ENCODE results near the gene TSPAN18. TPM values are rescaled to one million over a fixed set of nuclear protein-coding genes. Genes with fewer than 3 reads are reported as not detected.

TSPAN18 gene
- polyA plus RNA-seq, 3 donors: 46.2 to 54.2 (median 47.0) TPM

DNA sequence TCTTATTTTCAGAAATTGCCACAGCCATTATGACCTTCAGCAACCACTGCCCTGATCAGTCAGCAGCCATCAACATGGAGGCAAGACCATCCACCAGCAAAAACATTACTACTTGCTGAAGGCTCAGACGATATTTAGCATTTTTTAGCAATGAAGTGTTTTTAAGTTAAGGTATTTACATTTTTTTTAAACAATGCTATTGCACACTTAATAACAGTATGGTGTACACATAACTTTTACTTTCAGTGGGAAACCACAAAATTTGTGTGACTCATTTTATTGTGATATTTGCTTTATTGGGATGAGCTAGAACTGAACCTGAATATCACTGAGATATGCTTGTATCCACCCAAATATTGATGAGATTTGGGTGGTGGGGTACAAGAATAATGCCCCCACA, 110.9 kb downstream of the TSPAN18 start:
- no peak for DNase-seq (ENCODE audit: low read depth in 3 of 3, low spot score in 2 of 3)

DNA sequence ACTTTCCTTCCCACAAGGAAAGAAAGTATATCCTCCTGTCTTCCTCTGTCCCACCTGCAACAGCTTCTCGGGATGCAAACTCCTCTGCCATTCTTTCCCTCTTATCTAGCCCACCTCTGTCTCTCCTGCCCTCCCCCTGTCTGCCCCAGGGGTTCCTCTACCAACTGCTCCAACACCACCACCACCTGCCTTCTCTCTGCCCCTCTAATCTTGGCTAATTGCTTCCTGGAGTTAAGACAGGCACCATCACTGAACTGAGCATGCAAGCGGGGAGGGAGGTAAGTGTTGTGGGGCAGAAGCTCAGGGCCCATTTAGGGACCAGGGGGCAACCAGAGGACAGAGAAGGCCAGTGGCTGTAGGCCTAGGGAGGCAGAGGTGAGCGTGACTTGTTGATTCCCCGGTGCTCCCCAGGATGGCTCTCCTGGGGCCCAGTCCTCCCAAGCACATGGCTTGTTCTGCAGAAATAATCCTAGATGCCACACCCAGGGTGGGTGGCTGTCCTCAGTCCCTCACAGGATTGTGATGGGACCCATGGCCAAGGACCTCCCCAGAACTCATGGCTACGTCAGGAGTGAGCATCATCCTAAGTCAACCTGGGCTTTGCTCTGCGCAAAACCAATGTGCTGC, 112.8 kb downstream of the TSPAN18 start:
- no peak for DNase-seq (ENCODE audit: low read depth in 3 of 3, low spot score in 2 of 3)

DNA sequence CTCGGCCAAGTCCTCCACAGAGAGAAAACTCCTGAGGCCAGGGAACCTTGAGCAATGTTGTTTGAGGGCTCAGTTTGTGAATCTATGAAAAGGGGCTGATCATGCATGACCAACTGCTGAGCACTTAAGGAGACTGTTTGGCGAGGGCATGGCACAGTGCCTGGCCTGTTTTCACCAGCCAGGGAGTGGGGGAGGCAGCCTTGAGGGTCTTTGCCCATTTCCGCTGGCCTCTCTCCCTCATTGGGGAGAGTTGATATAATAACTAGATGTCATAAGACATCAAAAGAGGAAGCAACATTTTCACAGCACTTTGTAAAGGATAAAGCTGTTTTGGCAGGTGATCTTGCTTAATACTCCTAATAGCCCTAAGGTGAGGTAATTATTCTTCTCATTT, 113.3 kb downstream of the TSPAN18 start:
- DNase-seq (ENCODE audit: low read depth in 3 of 3, low spot score in 2 of 3): no peak

DNA sequence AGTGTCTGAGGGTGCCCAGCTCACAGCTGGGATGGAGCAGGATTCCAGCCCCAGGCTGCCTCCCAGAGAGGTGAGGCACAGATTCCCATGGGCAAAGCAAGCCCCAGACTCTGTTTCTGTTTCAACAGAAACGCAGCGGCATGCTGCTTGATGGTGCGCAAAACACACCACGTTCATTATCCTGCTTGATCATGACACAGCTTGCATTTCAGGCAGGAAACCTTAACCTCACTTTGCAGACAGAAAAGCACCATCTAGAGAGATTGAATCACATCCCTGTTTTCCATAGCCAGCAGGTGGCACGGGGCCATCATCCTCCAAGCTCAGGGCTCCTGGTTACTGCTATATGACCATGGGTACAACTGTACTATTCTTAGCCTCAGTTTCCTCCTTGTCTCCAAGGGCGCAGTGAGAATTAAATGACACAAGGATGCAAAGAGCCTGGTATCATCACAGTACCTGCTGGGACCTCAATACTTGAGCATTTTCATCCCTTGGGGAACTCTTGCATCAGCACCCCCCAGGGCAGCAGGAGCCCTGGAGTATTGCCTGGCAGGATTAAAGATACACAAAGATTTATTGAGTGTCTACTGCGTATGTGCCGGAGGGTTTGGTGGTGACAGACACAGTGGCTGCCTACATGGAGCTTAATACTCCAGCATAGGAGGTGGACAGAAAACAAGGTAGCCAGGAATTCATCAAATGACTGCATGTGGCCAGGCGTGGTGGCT, 113.9 kb downstream of the TSPAN18 start:
- no peak for DNase-seq (ENCODE audit: low read depth in 3 of 3, low spot score in 2 of 3)

DNA sequence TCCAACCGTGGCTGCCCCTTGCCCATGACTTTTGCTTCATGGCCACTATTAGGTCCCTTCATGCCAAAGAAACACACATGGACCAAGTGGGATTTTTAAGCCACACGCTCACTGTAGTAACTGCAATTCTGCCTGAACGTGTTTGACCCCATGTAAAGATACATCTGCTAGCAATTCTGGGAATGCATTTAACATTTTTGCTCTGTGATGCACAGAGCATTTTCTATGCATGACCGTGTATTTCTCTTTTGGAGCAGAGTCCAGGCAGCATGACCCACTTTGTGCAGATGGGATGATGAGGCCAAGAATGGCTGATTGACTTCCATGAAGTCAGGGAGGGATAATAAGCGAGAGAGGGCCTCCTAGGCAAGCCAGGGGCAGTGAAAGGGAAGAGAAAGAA, 115.5 kb downstream of the TSPAN18 start:
- DNase-seq (ENCODE audit: low read depth in 3 of 3, low spot score in 2 of 3): no peak

DNA sequence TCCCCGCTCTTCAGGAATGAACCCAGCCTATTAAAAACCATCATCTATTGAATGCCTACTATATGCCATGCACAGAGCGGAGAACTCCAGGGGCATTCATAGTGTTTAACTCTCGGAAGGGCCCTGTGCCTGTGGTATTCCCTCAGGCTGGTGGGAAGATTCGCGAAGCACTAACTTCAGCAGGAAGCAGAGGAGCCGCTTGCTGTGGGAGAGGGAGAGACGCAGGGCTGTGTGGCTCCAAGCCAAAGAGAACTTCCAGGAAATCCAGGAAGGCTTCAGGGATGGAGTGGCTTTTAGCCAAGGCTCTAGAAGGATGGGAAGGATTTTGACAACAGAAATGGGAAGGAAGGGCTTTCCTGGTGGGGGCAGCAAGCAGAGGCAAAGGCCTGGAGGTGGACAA, 120.1 kb downstream of the TSPAN18 start:
- no peak for DNase-seq (ENCODE audit: low read depth in 3 of 3, low spot score in 2 of 3)

DNA sequence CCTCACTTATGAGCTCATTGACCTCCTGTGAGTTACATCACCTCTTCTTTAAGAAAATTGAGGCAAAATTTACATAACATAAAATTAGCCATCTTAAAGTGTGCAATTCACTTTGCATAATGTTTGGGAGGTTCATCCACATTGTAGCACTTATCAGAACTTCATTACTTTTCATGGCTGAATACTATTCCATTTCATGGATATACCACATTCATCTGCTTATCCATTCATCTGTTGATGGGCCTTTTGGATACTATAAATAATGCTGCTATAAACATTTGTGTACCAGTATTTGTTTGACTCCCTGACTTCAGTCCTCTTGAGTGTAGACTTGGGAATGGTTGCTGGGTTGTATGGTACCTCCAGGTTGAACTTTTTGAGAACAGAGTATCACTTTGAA, 120.6 kb downstream of the TSPAN18 start:
- DNase-seq (ENCODE audit: low read depth in 3 of 3, low spot score in 2 of 3): no peak

DNA sequence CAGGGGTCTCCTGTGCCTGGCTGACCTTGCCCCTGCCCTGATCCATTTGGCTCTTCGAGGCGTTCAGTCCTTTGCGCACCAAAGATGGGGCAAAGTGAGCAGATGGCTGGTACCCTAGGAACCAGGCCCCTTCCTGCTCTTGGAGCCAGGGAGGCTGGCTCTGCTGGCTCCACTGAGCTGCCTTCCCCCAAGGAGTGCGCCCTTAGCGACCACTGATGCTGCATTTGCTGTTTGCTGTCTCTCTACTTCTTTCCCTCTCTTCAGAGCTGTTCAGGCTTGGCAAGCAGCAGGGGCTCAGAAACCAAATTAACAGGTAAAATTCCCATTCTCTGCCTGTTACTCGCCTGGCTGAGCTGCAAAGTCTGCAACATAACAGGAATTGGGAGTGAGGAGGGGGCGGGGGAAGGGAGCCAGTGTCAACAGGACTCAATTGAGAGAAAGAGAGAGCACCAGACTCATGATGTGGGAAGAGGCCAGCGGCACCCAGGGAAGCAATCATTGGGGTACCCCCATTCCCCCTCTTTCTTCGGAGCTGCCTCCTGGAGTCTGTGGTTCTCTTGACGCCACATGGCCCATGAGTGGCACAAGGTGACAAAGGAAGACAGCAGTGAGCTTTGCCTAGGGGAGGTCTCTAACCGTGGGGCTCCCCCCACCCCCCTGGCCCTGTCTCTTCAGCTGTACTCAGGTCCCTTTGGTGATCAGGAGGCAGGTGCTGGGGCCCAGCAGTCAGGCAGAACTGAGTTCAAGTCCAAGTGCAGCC, 121.6 kb downstream of the TSPAN18 start:
- no peak for DNase-seq (ENCODE audit: low read depth in 3 of 3, low spot score in 2 of 3)

DNA sequence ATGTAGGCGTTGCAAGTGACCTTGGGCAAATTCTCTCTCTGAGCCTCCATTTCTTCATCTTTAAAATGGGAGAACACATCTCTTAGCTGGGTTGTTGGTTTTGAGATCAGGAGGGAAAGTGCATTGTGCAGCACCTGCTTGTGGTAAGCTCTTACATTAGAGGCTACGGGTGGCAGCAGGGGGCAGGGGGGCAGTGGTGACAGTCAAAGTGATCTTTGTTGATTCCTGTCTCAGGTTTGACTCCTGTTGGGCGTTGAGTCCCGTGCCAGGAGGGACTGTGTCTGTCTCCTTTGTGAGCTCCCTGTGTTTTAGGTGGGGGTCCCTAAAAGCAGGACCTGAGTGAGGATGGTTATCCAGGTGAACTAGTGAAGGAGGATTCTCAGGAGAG, 122.2 kb downstream of the TSPAN18 start:
- DNase-seq (ENCODE audit: low read depth in 3 of 3, low spot score in 2 of 3): no peak

DNA sequence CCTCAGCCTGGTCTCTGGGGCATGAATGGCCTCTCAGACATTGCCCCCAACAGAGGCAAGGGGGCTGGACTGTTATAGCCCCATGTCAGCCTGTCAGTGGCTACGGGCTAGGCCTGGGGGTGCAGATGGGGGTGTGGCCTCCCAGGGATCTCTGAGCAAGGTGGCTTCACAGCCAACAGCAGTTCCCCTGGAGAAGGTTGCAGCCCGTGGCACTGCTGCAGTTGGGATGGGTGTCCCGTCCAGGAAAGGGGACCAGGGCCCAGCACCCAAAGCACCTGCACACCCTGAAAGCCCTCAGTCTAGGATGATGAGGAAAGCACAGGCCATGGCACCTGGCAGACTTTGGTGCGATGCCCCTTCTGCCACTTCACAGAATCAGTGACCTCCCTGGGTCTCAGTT, 122.7 kb downstream of the TSPAN18 start:
- no peak for DNase-seq (ENCODE audit: low read depth in 3 of 3, low spot score in 2 of 3)

DNA sequence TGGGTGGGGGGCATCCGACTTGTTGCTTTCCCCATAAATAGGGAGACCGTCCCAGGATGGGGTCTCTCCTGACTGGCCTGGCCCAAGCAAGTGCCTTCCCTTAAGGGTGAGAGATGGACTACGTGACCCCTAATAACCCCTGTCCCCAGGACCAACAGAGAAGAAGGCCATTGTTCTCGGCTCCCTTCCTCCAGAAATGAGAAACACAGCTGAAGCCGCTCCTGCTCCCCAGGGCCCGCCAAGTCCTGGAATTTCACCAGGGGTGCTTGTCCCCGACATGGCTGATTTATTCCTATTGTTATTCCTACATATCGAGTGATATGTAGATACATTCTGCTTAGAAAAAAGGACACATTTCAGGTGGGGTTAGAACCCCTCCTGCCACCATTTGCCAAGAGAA, 123.2 kb downstream of the TSPAN18 start:
- no peak for DNase-seq (ENCODE audit: low read depth in 3 of 3, low spot score in 2 of 3)

DNA sequence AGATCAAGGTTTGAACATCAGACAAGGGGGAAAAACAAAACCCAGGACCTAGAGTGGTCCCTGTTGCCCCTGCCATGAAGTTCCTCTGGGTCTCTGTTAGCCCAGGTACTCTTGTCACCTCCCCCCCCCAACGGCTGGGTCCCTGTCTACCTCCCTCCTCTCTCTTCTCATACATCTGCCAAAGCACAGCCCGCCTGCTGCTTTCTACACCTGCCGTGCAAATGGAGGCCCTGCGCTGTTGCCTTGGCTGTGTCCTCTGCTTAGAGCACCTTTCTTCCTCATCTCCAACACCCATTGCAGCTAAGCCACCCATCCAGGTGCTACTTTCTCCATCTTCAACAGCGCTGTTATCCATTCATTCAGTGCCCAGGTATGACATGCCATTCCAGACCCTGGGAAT, 124.7 kb downstream of the TSPAN18 start:
- no peak for DNase-seq (ENCODE audit: low read depth in 3 of 3, low spot score in 2 of 3)

DNA sequence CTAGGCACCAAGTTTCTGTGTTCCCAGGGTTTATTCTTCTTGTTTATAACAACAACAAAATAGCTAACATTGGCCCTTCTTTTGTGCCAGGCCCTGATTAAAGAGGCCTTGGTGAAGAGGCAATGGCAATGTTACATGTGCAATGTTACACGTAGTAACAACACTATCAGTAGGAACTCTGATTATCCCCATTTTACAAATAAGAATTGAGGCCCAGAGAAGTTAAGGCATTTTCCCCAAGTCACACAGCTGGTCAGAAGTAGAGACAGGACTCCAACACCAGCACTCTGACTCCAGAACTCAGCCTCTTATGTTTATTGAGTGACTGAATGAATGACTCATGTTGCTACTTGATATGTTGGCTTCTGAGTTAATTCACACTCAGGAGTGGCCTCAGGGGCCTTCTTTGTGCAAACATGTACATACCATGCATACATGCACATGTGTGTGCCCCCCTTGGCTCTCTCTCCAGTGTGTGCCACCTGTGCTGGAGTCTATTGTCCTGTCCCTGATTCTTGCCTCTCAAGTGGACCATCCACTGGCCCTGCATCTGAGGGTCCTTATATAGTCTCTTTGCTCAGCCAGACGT, 125.5 kb downstream of the TSPAN18 start:
- no peak for DNase-seq (ENCODE audit: low read depth in 3 of 3, low spot score in 2 of 3)

DNA sequence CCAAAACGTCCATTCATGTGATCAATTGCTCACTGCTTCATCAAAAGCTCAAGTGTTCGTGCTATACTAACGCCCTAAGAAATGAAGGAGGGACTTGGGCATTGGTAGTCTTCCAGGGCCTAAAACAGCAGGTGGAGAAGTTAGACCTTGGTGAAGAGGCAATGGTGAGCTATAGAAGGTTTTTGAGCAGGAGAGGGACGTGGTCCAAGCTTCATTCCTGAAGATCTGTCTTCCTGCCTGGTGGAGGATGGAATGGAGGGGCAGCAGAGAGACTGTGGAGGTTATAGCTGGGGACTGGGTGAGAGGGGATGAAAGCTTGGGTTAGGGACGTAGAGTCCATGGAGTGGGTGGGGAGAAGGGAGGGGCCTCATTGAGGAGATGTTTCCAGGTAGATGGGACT, 126.2 kb downstream of the TSPAN18 start:
- DNase-seq (ENCODE audit: low read depth in 3 of 3, low spot score in 2 of 3): no peak

DNA sequence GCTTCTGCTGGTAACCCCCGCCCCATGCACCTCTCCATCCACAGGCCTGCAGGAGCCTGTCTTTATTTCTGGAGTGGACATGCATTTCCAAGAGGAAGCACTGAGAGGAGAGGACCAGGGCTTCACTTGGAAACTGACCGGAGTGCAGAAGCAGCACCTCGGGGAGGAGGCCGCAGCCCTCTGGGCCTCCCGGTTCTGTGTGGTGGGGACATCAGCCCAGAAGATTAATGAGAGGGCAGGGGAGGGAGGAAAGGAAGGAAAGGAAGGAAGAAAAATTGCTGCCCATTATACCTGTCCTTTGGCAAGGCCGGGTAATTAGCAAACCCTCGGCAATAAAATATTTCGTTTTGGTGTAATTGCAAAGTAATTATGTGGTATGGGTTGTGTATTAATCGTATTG, 126.9 kb downstream of the TSPAN18 start:
- no peak for DNase-seq (ENCODE audit: low read depth in 3 of 3, low spot score in 2 of 3)

DNA sequence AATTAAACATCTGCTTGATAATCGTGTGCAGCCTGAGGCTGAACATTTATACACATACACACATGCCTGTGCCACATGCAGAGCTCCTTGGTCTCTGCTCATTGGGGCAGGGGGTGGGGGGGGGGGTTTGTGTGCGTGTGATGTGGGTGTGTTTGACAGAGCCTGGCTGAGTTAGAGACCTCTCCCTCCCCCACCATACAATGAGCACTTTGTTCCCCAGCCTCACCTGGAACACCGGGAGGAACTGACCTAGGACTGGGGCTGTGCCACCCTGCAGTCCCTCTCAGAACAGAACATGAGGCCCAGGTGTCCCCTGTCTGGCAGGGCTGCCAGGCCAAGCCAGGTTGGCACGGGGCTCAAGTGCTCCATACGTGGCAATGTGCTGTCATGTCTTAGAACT, 127.3 kb downstream of the TSPAN18 start:
- DNase-seq (ENCODE audit: low read depth in 3 of 3, low spot score in 2 of 3): no peak

DNA sequence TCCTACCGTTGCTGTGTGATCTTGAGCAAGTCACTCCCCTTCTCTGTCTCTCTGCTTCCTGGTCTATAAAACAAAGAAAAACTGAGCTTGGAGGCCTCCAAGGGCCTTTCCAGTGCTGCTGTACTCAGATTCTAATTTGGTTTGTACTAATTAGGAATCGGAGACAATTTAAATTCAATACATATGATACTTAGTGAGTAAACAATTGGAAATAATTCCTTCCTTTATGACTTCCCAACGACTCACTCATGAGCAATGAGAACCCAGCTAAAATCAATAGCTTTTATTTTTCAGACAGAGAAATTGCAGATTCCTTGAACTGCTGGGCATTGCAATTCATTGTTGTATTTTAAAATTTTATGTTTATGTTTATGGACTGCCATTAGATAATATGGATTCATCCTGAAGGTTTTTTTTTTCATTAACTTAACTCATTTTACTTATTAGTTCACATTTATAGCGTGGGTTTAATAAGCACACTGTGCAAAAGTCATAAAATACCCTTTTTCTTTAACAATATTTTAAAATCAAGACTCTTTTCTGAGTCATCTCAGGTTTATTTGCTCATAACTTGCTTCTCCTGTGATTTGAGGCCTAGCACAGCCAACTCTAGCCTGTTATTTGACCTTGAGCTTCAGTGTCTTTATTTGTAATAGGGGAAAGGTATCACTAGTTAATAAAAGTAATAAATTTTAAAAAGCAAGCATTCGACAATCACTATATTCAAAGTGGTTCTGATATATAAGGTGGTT, 128.2 kb downstream of the TSPAN18 start:
- DNase-seq (ENCODE audit: low read depth in 3 of 3, low spot score in 2 of 3): no peak

DNA sequence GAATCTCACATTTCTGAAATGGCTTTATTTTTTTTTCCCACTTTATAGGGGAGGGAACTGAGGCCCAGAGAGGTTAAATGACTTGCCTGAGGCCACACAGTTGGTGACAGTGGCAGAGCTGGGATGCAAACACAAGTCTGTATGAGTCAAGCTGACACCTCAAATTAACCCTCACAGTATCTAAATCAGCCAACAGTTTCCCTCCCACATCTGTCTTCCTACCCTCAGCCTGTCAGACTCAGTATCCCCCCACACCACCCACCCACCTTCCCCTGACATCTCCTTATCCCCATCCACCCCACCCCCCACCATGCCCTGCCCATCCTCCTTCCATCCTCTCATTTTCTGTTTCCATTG, 128.7 kb downstream of the TSPAN18 start:
- no peak for DNase-seq (ENCODE audit: low read depth in 3 of 3, low spot score in 2 of 3)

DNA sequence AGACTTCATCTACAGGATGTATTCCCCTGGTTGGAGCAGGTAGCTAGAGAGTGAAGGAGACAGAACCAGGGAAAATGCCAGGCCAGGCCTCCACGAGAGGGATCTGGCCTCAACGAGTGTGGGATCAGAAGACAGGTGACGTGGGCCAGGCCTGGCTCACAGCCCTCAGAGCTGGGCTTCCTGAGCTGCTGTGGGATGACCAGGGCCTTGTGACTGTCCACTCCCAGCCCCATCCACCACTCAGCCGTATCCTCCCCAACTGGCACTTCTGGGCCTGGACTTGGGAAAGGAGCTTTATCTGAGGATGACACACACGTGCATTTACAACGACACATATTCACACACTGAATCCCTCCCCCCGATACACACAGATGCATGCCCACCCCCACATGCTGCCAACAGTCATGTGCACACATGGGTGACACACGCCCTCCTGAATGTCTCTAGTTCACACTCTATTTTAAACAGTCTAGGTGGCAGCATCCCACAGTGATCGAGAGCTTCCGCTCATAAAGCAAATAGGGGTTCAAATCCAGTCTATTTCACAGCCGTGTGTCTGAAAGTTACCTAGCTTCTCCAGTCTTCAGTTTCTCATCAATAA, 130.8 kb downstream of the TSPAN18 start:
- no peak for DNase-seq (ENCODE audit: low read depth in 3 of 3, low spot score in 2 of 3)

DNA sequence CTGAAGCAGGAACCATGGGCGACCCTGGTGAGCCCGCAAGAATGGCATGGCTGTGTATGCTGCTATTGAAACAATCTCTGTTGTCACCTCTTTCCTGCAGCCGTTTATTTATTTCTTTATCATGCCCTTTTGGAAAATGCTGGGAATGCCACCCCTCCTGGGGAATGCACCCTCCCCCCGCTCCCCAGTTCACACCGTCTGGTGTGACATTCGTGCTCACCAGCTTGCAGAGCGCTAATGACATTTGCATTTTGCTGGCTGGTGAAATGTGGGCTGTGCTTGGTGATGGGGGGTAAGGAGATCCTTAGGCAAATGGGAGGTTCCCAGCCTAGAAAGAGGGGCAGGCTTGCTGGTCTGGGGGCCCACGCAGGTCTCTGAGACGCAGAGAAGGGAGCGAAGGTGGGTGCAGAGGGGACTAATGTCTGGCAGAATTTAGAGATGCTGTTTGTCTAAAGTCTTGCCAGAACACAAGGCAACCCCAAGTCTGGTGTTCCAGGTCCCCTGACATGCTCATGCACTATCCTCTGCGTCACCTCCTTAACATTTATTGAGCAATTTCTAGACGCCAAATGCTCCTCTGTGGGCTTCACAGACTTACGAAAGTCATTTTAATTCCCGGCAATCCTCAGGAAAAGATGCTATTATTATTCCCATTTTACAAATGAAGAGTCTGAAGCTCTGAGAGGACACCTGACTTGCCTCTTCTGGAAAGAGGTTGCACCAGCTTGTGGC, 132.2 kb downstream of the TSPAN18 start:
- DNase-seq (ENCODE audit: low read depth in 3 of 3, low spot score in 2 of 3): no peak
